AG20443 (cell line): ENCODE measurements around the gene CASZ1.

Source experiments
- DNase-seq: peaks from one replicate; pipeline ENCODE4 v3.0.0; 2012; ENCODE audit warnings: low spot score, mixed read lengths

CASZ1 gene

GRCh38 chr1:10821388-10821787, 24.9 kb upstream of the CASZ1 start:
- DNase-seq, result no peak

- no peak for DNase-seq
Measured at GRCh38 chr1:10820422-10820821, 24.0 kb upstream of the CASZ1 start.

- DNase-seq, result no peak
Measured at GRCh38 chr1:10819198-10819901, 22.9 kb upstream of the CASZ1 start.

- no peak for DNase-seq
Measured at GRCh38 chr1:10818262-10819197, 22.1 kb upstream of the CASZ1 start.

GRCh38 chr1:10816743-10817369, 20.4 kb upstream of the CASZ1 start:
- DNase-seq, result no peak

- DNase-seq, result no peak
Measured at GRCh38 chr1:10816233-10816632, 19.8 kb upstream of the CASZ1 start.

- DNase-seq, result no peak
Measured at GRCh38 chr1:10815858-10816195, 19.4 kb upstream of the CASZ1 start.

GRCh38 chr1:10814976-10815857, 18.8 kb upstream of the CASZ1 start:
- no peak for DNase-seq

GRCh38 chr1:10814312-10814711, 17.9 kb upstream of the CASZ1 start:
- no peak for DNase-seq

GRCh38 chr1:10813799-10814198, 17.4 kb upstream of the CASZ1 start:
- no peak for DNase-seq

GRCh38 chr1:10812387-10812915, 16.0 kb upstream of the CASZ1 start:
- no peak for DNase-seq

GRCh38 chr1:10808441-10808840, 12.0 kb upstream of the CASZ1 start:
- DNase-seq, result no peak

GRCh38 chr1:10806966-10807365, 10.5 kb upstream of the CASZ1 start:
- DNase-seq, result no peak

GRCh38 chr1:10803971-10804820, 7.8 kb upstream of the CASZ1 start:
- no peak for DNase-seq

- DNase-seq, result no peak
Measured at GRCh38 chr1:10802944-10803715, 6.7 kb upstream of the CASZ1 start.

- no peak for DNase-seq
Measured at GRCh38 chr1:10800778-10801177, 4.3 kb upstream of the CASZ1 start.

- DNase-seq, result no peak
Measured at GRCh38 chr1:10799726-10800125, 3.3 kb upstream of the CASZ1 start.

GRCh38 chr1:10795276-10796021, 997 bp downstream of the CASZ1 start:
- DNase-seq, result no peak

GRCh38 chr1:10794724-10795275, 1.6 kb downstream of the CASZ1 start:
- DNase-seq, result no peak
